Measurements from ENCODE around the gene NPB. TPM values are rescaled to one million over a fixed set of nuclear protein-coding genes. Genes with fewer than 3 reads are reported as not detected.

NPB gene
- polyA plus RNA-seq, 3 donors: 0.08 to 0.16 TPM; not detected in 1

GRCh38 chr17:81884968-81885367 lies 17.1 kb upstream of the NPB start:
- peak overlapping the region in 1 of 2 donors; percentile 4 for H3K27ac ChIP-seq (ENCODE audit: low read depth in 1 of 2, low read length in 2 of 2)
- H3K9me3 ChIP-seq (replicated peaks in 1 of 2; ENCODE audit: control insufficient read depth in 1 of 2, insufficient read depth in 1 of 2, low read length in 2 of 2): no peaks in the 10 kb centered on the region
- no peak overlapping the region for H2AFZ ChIP-seq (ENCODE audit: insufficient read depth, low read depth, low read length, poor library complexity, severe bottlenecking)
- peaks cover 68 to 84% of the 10 kb centered on the region in 2 donors for H3K36me3 ChIP-seq (replicated peaks in 1 of 2; ENCODE audit: control insufficient read depth in 1 of 2, insufficient read depth in 2 of 2, low read length in 2 of 2)
- H3K9me3 Mint-ChIP-seq: no peaks in the 10 kb centered on the region
- peaks cover under 1 to 4% of the 10 kb centered on the region in 2 donors for H3K4me1 ChIP-seq (ENCODE audit: control insufficient read depth in 1 of 2, insufficient read depth in 2 of 2, low read length in 2 of 2)
- H3K9ac ChIP-seq (ENCODE audit: insufficient read depth, low read length, poor library complexity, severe bottlenecking): no peak overlapping the region
- DNase-seq: no peak
- WGBS (ENCODE audit: insufficient coverage): 100% methylated on average over 5 of the region's 5 CpGs
- no peak overlapping the region for H3K4me2 ChIP-seq (replicated peaks; ENCODE audit: extremely low read depth, low read length, poor library complexity, severe bottlenecking)
- H3K27me3 Mint-ChIP-seq (ENCODE audit: low read depth in 3 of 3): peaks cover 0 to 3% (median 0%) of the 10 kb centered on the region in 3 donors
- peak overlapping the region in 5 of 7 donors; percentile 25 to 83 (median 43) for H3K27ac Mint-ChIP-seq
- H3K36me3 Mint-ChIP-seq: peaks cover 56 to 93% of the 10 kb centered on the region in 2 donors
- no peak overlapping the region for H3K4me3 ChIP-seq (replicated peaks in 1 of 3; ENCODE audit: low read depth in 2 of 3, low read length in 3 of 3)
- peaks cover 38% of the 10 kb centered on the region for H4K20me1 ChIP-seq (ENCODE audit: insufficient read depth, low read length)
- no peaks in the 10 kb centered on the region for H3K4me1 Mint-ChIP-seq
- H3K4me3 Mint-ChIP-seq: no peak overlapping the region
- intact Hi-C loops (cut with micrococcal nuclease): no loop called here
- H3K79me2 ChIP-seq (ENCODE audit: insufficient read depth, low read length): peaks cover 37% of the 10 kb centered on the region
- no peaks in the 10 kb centered on the region for H3K27me3 ChIP-seq (ENCODE audit: control insufficient read depth in 2 of 2, insufficient read depth in 2 of 2, low read length in 2 of 2)
- no peak for TF ChIP-seq CTCF (IDR thresholded peaks at IDR 0.05)

GRCh38 chr17:81885454-81885853 lies 16.6 kb upstream of the NPB start:
- H3K36me3 Mint-ChIP-seq: peaks cover 57 to 93% of the 10 kb centered on the region in 2 donors
- Histone ChIP-seq H3K9ac (ENCODE audit: insufficient read depth, low read length, poor library complexity, severe bottlenecking) (no peak overlapping the region), H3K79me2 (ENCODE audit: insufficient read depth, low read length) (peaks cover 41% of the 10 kb centered on the region), H3K4me3 (replicated peaks in 1 of 3; ENCODE audit: low read depth in 2 of 3, low read length in 3 of 3) (no peak overlapping the region), H4K20me1 (ENCODE audit: insufficient read depth, low read length) (peaks cover 38% of the 10 kb centered on the region), H3K27me3 (ENCODE audit: control insufficient read depth in 2 of 2, insufficient read depth in 2 of 2, low read length in 2 of 2) (no peaks in the 10 kb centered on the region), H3K27ac (ENCODE audit: low read depth in 1 of 2, low read length in 2 of 2) (peak overlapping the region in 1 of 2 donors; percentile 4), H3K9me3 (replicated peaks in 1 of 2; ENCODE audit: control insufficient read depth in 1 of 2, insufficient read depth in 1 of 2, low read length in 2 of 2) (no peaks in the 10 kb centered on the region), H3K36me3 (replicated peaks in 1 of 2; ENCODE audit: control insufficient read depth in 1 of 2, insufficient read depth in 2 of 2, low read length in 2 of 2) (peaks cover 67 to 82% of the 10 kb centered on the region in 2 donors), H2AFZ (ENCODE audit: insufficient read depth, low read depth, low read length, poor library complexity, severe bottlenecking) (no peak overlapping the region), H3K4me2 (replicated peaks; ENCODE audit: extremely low read depth, low read length, poor library complexity, severe bottlenecking) (no peak overlapping the region), H3K4me1 (ENCODE audit: control insufficient read depth in 1 of 2, insufficient read depth in 2 of 2, low read length in 2 of 2) (peaks cover 6 to 8% of the 10 kb centered on the region in 2 donors)
- H3K4me1 Mint-ChIP-seq: peaks cover 5% of the 10 kb centered on the region
- TF ChIP-seq CTCF (IDR thresholded peaks at IDR 0.05): no peak
- WGBS (ENCODE audit: insufficient coverage): over 99% methylated on average over 8 of the region's 10 CpGs
- peak overlapping the region in 3 of 7 donors; percentile 29 to 66 (median 55) for H3K27ac Mint-ChIP-seq
- no peak overlapping the region for H3K4me3 Mint-ChIP-seq
- H3K9me3 Mint-ChIP-seq: no peaks in the 10 kb centered on the region
- no peak for DNase-seq
- intact Hi-C loops (cut with micrococcal nuclease): no loop called here
- peaks cover 0 to 3% (median 0%) of the 10 kb centered on the region in 3 donors for H3K27me3 Mint-ChIP-seq (ENCODE audit: low read depth in 3 of 3)

Measured in CD14-positive monocyte (primary cell).